Esophagus muscularis mucosa (tissue), 4 donors: ENCODE data around the gene CPNE8. TPM values are rescaled to one million over a fixed set of nuclear protein-coding genes. Genes with fewer than 3 reads are reported as not detected.
A peak's percentile ranks its signal among the peaks of the same experiment; 100 is the strongest.

Source experiments
- DNase-seq: peaks from one replicate; pipeline ENCODE4 v3.0.0-alpha.2; 2017; ENCODE audit errors: extremely low spot score
- H3K27ac ChIP-seq, 4 donors: fragments of 200-600 bp; sonication (generic); replicated peaks in 1 of 4; 1 replicate in 3 of 4; 2 replicates in 1 of 4; pipeline ENCODE4 v1.5.1; 2016 to 2019; ENCODE audit warnings: mild to moderate bottlenecking in 1 of 4
- H3K27me3 ChIP-seq, 4 donors: fragments of 200-600 bp; sonication (generic); one replicate each; pipeline versions ENCODE4 v1.5.1 to v1.6.0; 2016 to 2019
- H3K36me3 ChIP-seq, 4 donors: fragments of 200-600 bp; sonication (generic); one replicate each; pipeline ENCODE4 v1.5.1; 2016 to 2019
- H3K4me1 ChIP-seq, 4 donors: fragments of 200-600 bp; sonication (generic); one replicate each; pipeline ENCODE4 v1.5.1; 2016 to 2019
- H3K4me3 ChIP-seq, 4 donors: fragments of 200-600 bp; sonication (generic); 1 replicate in 2 of 4; 2 replicates in 2 of 4; pipeline ENCODE4 v1.5.1; 2016 to 2019; ENCODE audit warnings: mild to moderate bottlenecking in 4 of 4, moderate library complexity in 1 of 4
- H3K9me3 ChIP-seq, 4 donors: fragments of 200-600 bp; sonication (generic); 1 replicate in 3 of 4; 2 replicates in 1 of 4; pipeline ENCODE4 v1.5.1; 2016 to 2019
- EP300 ChIP-seq: sonication (generic); formaldehyde crosslinking; IDR thresholded peaks from one replicate; pipeline ENCODE4 v1.6.1; 2017; ENCODE audit warnings: antibody characterized with exemption
- POLR2A ChIP-seq: fragments of 450-650 bp; IDR thresholded peaks from one replicate; pipeline ENCODE4 v1.6.1; 2017; ENCODE audit warnings: antibody characterized with exemption, moderate library complexity, mild to moderate bottlenecking, low read depth
- POLR2AphosphoS5 ChIP-seq, 2 donors: sonication (generic); formaldehyde crosslinking; IDR thresholded peaks; one replicate each; pipeline ENCODE4 v1.6.1; 2017; ENCODE audit warnings: antibody characterized with exemption in 2 of 2
- whole genome bisulfite sequencing: methylation state at CpG from one replicate; pipeline ENCODE4 v1.1.5; 2018; 5-methylcytosine and 5-hydroxymethylcytosine counted together
- intact Hi-C: fragments of 100-400 bp; cut with DNase I; formaldehyde crosslinking; loops from one replicate; pipeline ENCODE4 v1.15.1; 2023
- total RNA-seq, 4 donors: library from RNA; depleted of rRNA; stranded (reverse); fragments of >200 nt; gene quantifications; one replicate each; pipeline versions ENCODE4 v1.1.0 to v1.2.1, GENCODE V29; 2016
- TF ChIP-seq, protein P1 (sequence below), 3 experiments: fragments of 200-600 bp in 2 of 3; fragments of 450-650 bp in 1 of 3; sonication (generic) in 2 of 3; IDR thresholded peaks; one replicate each; pipeline ENCODE4 v1.5.1; 2017 to 2019; ENCODE audit warnings: antibody characterized with exemption in 3 of 3, mild to moderate bottlenecking in 2 of 3, moderate library complexity in 1 of 3

The CPNE8 gene
- total RNA-seq, result 10 to 100 TPM; 12.8 to 34.0 (median 21.3) TPM

DNA sequence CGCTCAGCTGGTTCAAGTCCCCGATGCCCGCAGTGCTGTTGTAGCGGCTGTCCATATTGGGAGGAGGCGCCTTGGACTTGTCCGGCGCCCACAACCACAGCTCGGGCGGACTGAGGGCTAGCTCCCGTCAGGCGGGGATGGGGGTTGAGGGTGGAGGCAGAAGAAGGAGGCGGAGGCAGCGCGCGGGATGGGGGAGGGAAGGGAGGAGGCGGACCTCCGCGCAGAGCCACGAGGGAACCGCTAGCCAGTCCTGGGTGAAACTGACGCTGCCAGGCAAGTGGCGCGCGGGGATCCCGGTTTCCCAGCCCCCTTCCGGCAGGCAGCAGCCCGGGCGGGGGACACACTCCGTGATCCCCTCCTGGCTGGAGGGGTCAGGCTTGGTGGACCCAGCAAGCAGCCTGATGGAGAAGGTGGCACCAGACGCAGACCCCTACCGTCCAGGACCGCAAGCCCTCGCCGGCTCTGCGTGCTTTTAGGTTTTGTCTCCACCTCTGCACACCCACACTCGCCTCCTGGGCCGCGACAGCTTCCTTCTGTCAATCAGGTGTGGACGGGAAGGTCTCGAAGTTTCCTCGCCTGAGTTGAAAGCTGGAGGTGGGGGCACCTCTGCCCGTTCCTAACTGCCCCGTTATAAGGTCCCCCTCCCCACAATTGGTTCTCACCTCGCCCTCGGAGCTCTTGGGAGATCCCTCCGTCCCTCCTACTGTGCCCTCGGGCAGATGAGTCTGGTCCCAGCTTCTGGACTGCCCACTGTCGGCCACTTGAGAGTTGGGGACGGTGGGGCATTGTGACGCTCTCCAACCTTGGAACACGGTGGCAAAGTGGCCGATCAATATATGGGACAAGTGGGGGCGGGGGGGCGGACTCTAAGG, at the start of gene CPNE8:
CPNE8 (minus strand) TSS at position 112 of the 872 bp plus-strand sequence; CDS start at position 55, 57 bp downstream.
- no peaks in the 10 kb centered on the region for H3K36me3 ChIP-seq
- intact Hi-C loops, result loop anchor here (5.0 to 10.0 kb wide), 2 partner anchors 199 to 588 kb away; partner anchors contain the start of gene ALG10B
- TF ChIP-seq POLR2A, result peak; percentile 1
- TF ChIP-seq POLR2AphosphoS5 (IDR thresholded peaks at IDR 0.05), result peak; percentile 69 to 90
- no peak for TF ChIP-seq EP300
- TF ChIP-seq, protein P1, sequence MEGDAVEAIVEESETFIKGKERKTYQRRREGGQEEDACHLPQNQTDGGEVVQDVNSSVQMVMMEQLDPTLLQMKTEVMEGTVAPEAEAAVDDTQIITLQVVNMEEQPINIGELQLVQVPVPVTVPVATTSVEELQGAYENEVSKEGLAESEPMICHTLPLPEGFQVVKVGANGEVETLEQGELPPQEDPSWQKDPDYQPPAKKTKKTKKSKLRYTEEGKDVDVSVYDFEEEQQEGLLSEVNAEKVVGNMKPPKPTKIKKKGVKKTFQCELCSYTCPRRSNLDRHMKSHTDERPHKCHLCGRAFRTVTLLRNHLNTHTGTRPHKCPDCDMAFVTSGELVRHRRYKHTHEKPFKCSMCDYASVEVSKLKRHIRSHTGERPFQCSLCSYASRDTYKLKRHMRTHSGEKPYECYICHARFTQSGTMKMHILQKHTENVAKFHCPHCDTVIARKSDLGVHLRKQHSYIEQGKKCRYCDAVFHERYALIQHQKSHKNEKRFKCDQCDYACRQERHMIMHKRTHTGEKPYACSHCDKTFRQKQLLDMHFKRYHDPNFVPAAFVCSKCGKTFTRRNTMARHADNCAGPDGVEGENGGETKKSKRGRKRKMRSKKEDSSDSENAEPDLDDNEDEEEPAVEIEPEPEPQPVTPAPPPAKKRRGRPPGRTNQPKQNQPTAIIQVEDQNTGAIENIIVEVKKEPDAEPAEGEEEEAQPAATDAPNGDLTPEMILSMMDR (IDR thresholded peaks at IDR 0.05), result no peak
- H3K4me3 ChIP-seq, result peak within 1 kb of the TSS; percentile 73 to 86 (median 80)
- WGBS, result 11% methylated on average over 24 of the region's 54 CpGs
- H3K4me1 ChIP-seq, result peaks cover 4 to 38% (median 27%) of the 10 kb centered on the region in 4 donors
- peak within 1 kb of the TSS; percentile 90 to 98 (median 92) for H3K27ac ChIP-seq
- no peaks in the 10 kb centered on the region for H3K27me3 ChIP-seq
- H3K9me3 ChIP-seq, result no peaks in the 10 kb centered on the region
- DNase-seq, result peak; percentile 97

DNA sequence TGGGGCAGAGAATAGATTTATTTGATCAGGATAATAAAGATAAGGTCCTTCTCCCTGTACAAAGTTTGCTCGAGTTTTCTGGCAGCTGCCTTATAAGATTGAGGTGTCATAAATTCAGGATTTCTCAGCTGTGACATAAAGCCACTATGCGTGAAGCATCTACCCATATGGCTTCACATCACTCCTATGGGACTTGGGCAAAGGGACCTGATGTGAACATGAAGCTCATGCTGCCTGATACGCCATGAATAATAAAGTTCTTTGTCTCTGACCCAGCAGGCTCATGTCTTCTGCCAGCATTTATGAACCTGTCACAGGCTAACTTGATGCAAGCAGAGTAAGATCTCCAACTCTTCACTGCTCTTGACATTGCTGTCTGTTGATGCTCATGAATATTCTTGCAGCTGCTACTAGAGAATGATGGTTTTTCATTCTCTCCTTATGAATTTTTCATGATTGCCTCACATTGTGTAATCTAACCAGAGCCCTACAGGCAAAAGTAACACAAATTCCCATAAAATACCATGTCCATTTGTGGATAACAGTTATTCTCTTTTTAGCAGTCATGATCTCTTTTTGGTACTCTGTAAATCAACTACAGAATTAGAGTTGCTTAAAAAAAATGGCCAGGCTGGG, 49.0 kb upstream of the CPNE8 start:
- Histone ChIP-seq H3K36me3 (no peaks in the 10 kb centered on the region), H3K27ac (no peak overlapping the region), H3K9me3 (no peaks in the 10 kb centered on the region), H3K4me1 (no peaks in the 10 kb centered on the region), H3K27me3 (no peaks in the 10 kb centered on the region), H3K4me3 (no peak overlapping the region)
- intact Hi-C loops, result no loop called here
- no peak for TF ChIP-seq EP300
- TF ChIP-seq, protein P1 (IDR thresholded peaks at IDR 0.05), result no peak
- no peak for TF ChIP-seq POLR2A
- no peak for TF ChIP-seq POLR2AphosphoS5 (IDR thresholded peaks at IDR 0.05)
- 79% methylated on average over 3 of the region's 3 CpGs for WGBS
- DNase-seq, result no peak

DNA sequence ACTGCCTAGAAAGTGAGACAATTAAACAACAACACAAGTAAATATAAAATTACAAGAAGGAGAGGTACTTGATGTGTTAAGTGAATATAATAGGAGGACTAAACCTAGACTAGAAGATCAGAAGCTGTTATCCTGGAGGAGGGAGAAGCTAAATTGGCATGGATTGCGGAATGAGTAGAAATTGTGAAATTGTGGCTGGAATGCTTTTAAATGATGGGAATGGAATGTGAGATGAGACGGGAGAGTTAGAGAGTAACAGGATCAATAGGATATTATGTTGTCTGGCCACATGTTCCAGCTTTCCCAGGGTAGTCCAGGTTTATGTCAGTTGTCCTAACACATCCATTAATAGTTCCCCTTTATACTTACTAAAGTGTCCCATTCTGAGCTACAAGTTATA, 44.0 kb upstream of the CPNE8 start:
- DNase-seq, result no peak
- Histone ChIP-seq H3K36me3 (no peaks in the 10 kb centered on the region), H3K27ac (no peak overlapping the region), H3K9me3 (no peaks in the 10 kb centered on the region), H3K27me3 (no peaks in the 10 kb centered on the region), H3K4me3 (no peak overlapping the region), H3K4me1 (no peaks in the 10 kb centered on the region)
- TF ChIP-seq, protein P1 (IDR thresholded peaks at IDR 0.05), result no peak
- TF ChIP-seq POLR2A (no peak), POLR2AphosphoS5 (IDR thresholded peaks at IDR 0.05) (no peak), EP300 (no peak)
- intact Hi-C loops, result no loop called here
- 77% methylated on average over 2 of the region's 2 CpGs for WGBS

DNA sequence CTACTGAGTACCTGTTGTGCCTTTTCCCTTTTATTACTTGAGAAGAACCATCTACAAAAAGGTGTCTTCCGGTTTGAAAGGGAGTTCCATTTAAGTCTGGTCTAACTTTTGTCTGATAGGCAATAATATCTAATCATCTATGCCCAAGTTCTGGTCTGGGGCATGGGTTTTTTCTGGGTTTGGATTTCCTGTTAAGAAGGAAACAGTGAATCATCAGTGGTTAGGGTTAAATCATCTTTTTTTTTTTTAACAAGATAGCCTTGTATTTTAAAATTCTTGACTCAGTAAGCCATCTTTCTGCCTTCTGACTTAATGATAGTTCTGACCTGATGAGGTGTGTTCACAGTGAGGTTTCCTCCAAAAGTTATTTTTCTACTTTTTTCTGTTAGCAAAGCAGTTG, 29.3 kb upstream of the CPNE8 start:
- Histone ChIP-seq H3K27ac (no peak overlapping the region), H3K9me3 (no peaks in the 10 kb centered on the region), H3K27me3 (no peaks in the 10 kb centered on the region), H3K4me3 (no peak overlapping the region), H3K4me1 (no peaks in the 10 kb centered on the region), H3K36me3 (no peaks in the 10 kb centered on the region)
- WGBS, result 67% methylated on average over 1 of the region's 1 CpG
- TF ChIP-seq, protein P1 (IDR thresholded peaks at IDR 0.05), result no peak
- TF ChIP-seq POLR2A (no peak), EP300 (no peak), POLR2AphosphoS5 (IDR thresholded peaks at IDR 0.05) (no peak)
- intact Hi-C loops, result no loop called here
- no peak for DNase-seq
